ENCODE results near the gene ATG16L1.

GRCh38 chr2:233210281-233210680 is 41.2 kb upstream of the ATG16L1 start:
- TF ChIP-seq CHD4 (IDR thresholded peaks at IDR 0.05) (no peak), CUX1 (IDR thresholded peaks at IDR 0.05; ENCODE audit: insufficient replicate concordance, low read depth, low read length) (no peak), EGR1 (IDR thresholded peaks at IDR 0.05; ENCODE audit: borderline replicate concordance in 1 of 2, low read depth in 2 of 2, low read length in 2 of 2) (no peak), FOXK2 (IDR thresholded peaks at IDR 0.05) (no peak), POLR2A (IDR thresholded peaks at IDR 0.05; ENCODE audit: low read depth, low read length) (no peak), FOXM1 (IDR thresholded peaks at IDR 0.05; ENCODE audit: low read depth, low read length) (no peak), CEBPB (IDR thresholded peaks at IDR 0.05; ENCODE audit: borderline replicate concordance in 1 of 2, low read depth in 2 of 2, low read length in 2 of 2) (no peak), CREB1 (IDR thresholded peaks at IDR 0.05; ENCODE audit: low read depth) (no peak), MLLT1 (IDR thresholded peaks at IDR 0.05) (no peak)
